SK-N-SH treated with all-trans-retinoic acid at 6 μM for 48 hours (cell line): Measurements from ENCODE around the gene PRR5L.

Source experiments
- ATAC-seq: fragments of 200-7000 bp; cut with Tn5 transposase; 3 replicates; pipeline ENCODE4 v1.9.1; 2020; ENCODE audit warnings: mild to moderate bottlenecking, moderate library complexity
- ARNTL ChIP-seq: fragments of 450-650 bp; formaldehyde crosslinking; IDR thresholded peaks from 2 replicates; pipeline ENCODE4 v1.5.0; 2020; ENCODE audit warnings: low read depth, mild to moderate bottlenecking, moderate library complexity, borderline replicate concordance
- BACH2 ChIP-seq: fragments of 250-450 bp; sonication (Bioruptor Pico); IDR thresholded peaks from 2 replicates; pipeline ENCODE4 v1.9.0; 2021; ENCODE audit warnings: mild to moderate bottlenecking, borderline replicate concordance
- ESRRG ChIP-seq: fragments of 250-450 bp; sonication (Bioruptor Pico); IDR thresholded peaks from 2 replicates; pipeline ENCODE4 v1.6.1; 2021; ENCODE audit warnings: mild to moderate bottlenecking
- ISL1 ChIP-seq: fragments of 250-450 bp; sonication (Bioruptor Pico); IDR thresholded peaks from 2 replicates; pipeline ENCODE4 v2.1.2; 2022; ENCODE audit warnings: mild to moderate bottlenecking, moderate library complexity
- OSR1 ChIP-seq: fragments of 250-450 bp; sonication (Bioruptor Pico); IDR thresholded peaks from 2 replicates; pipeline ENCODE4 v1.8.0; 2022; ENCODE audit warnings: moderate library complexity, mild to moderate bottlenecking, inconsistent platforms
- PPARA ChIP-seq: fragments of 250-450 bp; sonication (Bioruptor Pico); IDR thresholded peaks from 2 replicates; pipeline ENCODE4 v1.5.0; 2020; ENCODE audit warnings: mild to moderate bottlenecking, borderline replicate concordance
- RARB ChIP-seq: fragments of 250-450 bp; sonication (Bioruptor Pico); IDR thresholded peaks from 2 replicates; pipeline ENCODE4 v1.8.0; 2021; ENCODE audit warnings: mild to moderate bottlenecking, moderate library complexity
- SNAI2 ChIP-seq: fragments of 250-450 bp; sonication (Bioruptor Pico); IDR thresholded peaks from 2 replicates; pipeline ENCODE4 v1.5.0; 2020; ENCODE audit warnings: mild to moderate bottlenecking, moderate library complexity
- TCF4 ChIP-seq: fragments of 250-450 bp; sonication (Bioruptor Pico); IDR thresholded peaks from 2 replicates; pipeline ENCODE4 v1.8.0; 2021; ENCODE audit warnings: mild to moderate bottlenecking, moderate library complexity, borderline replicate concordance
- ZC3H10 ChIP-seq: fragments of 250-450 bp; sonication (Bioruptor Pico); IDR thresholded peaks from 2 replicates; pipeline ENCODE4 v1.5.1; 2021; ENCODE audit warnings: mild to moderate bottlenecking, moderate library complexity
- ZFP3 ChIP-seq: fragments of 250-450 bp; sonication (Bioruptor Pico); IDR thresholded peaks from 2 replicates; pipeline ENCODE4 v1.5.0; 2020; ENCODE audit warnings: mild to moderate bottlenecking, moderate library complexity
- ZFP30 ChIP-seq: fragments of 450-650 bp; formaldehyde crosslinking; IDR thresholded peaks from 2 replicates; pipeline ENCODE4 v1.5.0; 2022; ENCODE audit warnings: mild to moderate bottlenecking, moderate library complexity
- ZNF565 ChIP-seq: fragments of 450-650 bp; formaldehyde crosslinking; conservative IDR thresholded peaks from 2 replicates; pipeline ENCODE4 v1.5.0; 2020; ENCODE audit warnings: low read depth, mild to moderate bottlenecking, moderate library complexity
- ZNF70 ChIP-seq: fragments of 450-650 bp; formaldehyde crosslinking; IDR thresholded peaks from 2 replicates; pipeline ENCODE4 v1.5.0; 2020; ENCODE audit warnings: mild to moderate bottlenecking, moderate library complexity
- ZNF8 ChIP-seq: fragments of 450-650 bp; formaldehyde crosslinking; IDR thresholded peaks from 2 replicates; pipeline ENCODE4 v1.5.0; 2020; ENCODE audit warnings: mild to moderate bottlenecking, moderate library complexity
- TF ChIP-seq, protein P1 (sequence below): fragments of 250-450 bp; sonication (Bioruptor Pico); IDR thresholded peaks from 2 replicates; pipeline ENCODE4 v1.5.1; 2021; ENCODE audit warnings: mild to moderate bottlenecking, moderate library complexity
- TF ChIP-seq, protein P2 (sequence below): fragments of 250-450 bp; sonication (Bioruptor Pico); IDR thresholded peaks from 2 replicates; pipeline ENCODE4 v1.8.0; 2021; ENCODE audit warnings: low read depth, mild to moderate bottlenecking, moderate library complexity, borderline replicate concordance
- TF ChIP-seq, protein P3 (sequence below): fragments of 250-450 bp; sonication (Bioruptor Pico); IDR thresholded peaks from 2 replicates; pipeline ENCODE4 v1.8.0; 2020; ENCODE audit warnings: mild to moderate bottlenecking, moderate library complexity, borderline replicate concordance
- TF ChIP-seq, protein P4 (sequence below): fragments of 250-450 bp; sonication (Bioruptor Pico); IDR thresholded peaks from 2 replicates; pipeline ENCODE4 v1.5.1; 2020; ENCODE audit warnings: low read depth, mild to moderate bottlenecking, moderate library complexity
- TF ChIP-seq, protein P5 (sequence below): fragments of 250-450 bp; sonication (Bioruptor Pico); IDR thresholded peaks from 2 replicates; pipeline ENCODE4 v1.5.0; 2020; ENCODE audit warnings: mild to moderate bottlenecking, moderate library complexity

PRR5L gene

DNA sequence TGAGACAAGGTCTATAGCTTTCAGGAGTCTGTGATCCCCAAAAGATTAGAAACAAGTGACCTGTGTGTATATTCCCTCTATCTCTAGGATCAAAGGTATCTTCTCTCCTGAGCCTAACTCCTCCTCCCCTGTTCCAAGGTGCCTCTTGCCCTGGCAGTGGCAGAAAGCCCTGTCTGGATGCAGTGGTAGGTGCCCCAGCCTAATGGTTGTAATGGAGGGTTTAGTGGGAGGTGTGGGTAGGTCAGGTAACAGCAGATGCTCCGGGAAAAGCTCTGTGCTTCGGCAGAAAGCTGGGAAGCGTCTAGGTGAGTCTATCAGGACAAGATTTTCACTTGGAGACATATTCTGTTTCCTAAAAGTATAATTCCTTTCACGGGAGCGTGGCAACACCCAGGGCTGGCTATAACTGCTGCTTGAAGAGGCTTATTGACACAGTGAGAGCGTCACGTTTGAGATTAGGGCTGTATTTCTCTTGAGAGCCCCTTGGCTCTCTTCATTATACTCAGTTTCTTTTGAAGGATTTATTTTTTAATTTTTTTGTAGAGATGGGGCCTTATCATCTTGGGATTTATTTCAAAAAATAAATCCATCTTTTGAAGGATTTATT is 49.5 kb downstream of the PRR5L start:
- TF ChIP-seq ZNF70 (CRISPR knock-in tag): no peak
- TF ChIP-seq, protein P1, sequence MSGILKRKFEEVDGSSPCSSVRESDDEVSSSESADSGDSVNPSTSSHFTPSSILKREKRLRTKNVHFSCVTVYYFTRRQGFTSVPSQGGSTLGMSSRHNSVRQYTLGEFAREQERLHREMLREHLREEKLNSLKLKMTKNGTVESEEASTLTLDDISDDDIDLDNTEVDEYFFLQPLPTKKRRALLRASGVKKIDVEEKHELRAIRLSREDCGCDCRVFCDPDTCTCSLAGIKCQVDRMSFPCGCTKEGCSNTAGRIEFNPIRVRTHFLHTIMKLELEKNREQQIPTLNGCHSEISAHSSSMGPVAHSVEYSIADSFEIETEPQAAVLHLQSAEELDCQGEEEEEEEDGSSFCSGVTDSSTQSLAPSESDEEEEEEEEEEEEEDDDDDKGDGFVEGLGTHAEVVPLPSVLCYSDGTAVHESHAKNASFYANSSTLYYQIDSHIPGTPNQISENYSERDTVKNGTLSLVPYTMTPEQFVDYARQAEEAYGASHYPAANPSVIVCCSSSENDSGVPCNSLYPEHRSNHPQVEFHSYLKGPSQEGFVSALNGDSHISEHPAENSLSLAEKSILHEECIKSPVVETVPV (CRISPR knock-in tag): no peak
- TF ChIP-seq, protein P2, sequence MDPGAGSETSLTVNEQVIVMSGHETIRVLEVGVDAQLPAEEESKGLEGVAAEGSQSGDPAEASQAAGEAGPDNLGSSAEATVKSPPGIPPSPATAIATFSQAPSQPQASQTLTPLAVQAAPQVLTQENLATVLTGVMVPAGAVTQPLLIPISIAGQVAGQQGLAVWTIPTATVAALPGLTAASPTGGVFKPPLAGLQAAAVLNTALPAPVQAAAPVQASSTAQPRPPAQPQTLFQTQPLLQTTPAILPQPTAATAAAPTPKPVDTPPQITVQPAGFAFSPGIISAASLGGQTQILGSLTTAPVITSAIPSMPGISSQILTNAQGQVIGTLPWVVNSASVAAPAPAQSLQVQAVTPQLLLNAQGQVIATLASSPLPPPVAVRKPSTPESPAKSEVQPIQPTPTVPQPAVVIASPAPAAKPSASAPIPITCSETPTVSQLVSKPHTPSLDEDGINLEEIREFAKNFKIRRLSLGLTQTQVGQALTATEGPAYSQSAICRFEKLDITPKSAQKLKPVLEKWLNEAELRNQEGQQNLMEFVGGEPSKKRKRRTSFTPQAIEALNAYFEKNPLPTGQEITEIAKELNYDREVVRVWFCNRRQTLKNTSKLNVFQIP: no peak
- TF ChIP-seq, protein P3, sequence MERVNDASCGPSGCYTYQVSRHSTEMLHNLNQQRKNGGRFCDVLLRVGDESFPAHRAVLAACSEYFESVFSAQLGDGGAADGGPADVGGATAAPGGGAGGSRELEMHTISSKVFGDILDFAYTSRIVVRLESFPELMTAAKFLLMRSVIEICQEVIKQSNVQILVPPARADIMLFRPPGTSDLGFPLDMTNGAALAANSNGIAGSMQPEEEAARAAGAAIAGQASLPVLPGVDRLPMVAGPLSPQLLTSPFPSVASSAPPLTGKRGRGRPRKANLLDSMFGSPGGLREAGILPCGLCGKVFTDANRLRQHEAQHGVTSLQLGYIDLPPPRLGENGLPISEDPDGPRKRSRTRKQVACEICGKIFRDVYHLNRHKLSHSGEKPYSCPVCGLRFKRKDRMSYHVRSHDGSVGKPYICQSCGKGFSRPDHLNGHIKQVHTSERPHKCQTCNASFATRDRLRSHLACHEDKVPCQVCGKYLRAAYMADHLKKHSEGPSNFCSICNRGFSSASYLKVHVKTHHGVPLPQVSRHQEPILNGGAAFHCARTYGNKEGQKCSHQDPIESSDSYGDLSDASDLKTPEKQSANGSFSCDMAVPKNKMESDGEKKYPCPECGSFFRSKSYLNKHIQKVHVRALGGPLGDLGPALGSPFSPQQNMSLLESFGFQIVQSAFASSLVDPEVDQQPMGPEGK (CRISPR knock-in tag): no peak
- TF ChIP-seq SNAI2: no peak
- no peak for TF ChIP-seq PPARA (CRISPR knock-in tag)
- no peak for TF ChIP-seq ZFP30 (CRISPR knock-in tag)
- TF ChIP-seq TCF4 (CRISPR knock-in tag): no peak
- no peak for TF ChIP-seq BACH2 (CRISPR knock-in tag)
- TF ChIP-seq, protein P4, sequence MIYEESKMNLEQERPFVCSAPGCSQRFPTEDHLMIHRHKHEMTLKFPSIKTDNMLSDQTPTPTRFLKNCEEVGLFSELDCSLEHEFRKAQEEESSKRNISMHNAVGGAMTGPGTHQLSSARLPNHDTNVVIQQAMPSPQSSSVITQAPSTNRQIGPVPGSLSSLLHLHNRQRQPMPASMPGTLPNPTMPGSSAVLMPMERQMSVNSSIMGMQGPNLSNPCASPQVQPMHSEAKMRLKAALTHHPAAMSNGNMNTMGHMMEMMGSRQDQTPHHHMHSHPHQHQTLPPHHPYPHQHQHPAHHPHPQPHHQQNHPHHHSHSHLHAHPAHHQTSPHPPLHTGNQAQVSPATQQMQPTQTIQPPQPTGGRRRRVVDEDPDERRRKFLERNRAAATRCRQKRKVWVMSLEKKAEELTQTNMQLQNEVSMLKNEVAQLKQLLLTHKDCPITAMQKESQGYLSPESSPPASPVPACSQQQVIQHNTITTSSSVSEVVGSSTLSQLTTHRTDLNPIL (CRISPR knock-in tag): no peak
- no peak for TF ChIP-seq ZC3H10 (CRISPR knock-in tag)
- TF ChIP-seq ISL1: no peak
- TF ChIP-seq ZFP3: no peak
- TF ChIP-seq OSR1 (CRISPR knock-in tag): no peak
- TF ChIP-seq, protein P5, sequence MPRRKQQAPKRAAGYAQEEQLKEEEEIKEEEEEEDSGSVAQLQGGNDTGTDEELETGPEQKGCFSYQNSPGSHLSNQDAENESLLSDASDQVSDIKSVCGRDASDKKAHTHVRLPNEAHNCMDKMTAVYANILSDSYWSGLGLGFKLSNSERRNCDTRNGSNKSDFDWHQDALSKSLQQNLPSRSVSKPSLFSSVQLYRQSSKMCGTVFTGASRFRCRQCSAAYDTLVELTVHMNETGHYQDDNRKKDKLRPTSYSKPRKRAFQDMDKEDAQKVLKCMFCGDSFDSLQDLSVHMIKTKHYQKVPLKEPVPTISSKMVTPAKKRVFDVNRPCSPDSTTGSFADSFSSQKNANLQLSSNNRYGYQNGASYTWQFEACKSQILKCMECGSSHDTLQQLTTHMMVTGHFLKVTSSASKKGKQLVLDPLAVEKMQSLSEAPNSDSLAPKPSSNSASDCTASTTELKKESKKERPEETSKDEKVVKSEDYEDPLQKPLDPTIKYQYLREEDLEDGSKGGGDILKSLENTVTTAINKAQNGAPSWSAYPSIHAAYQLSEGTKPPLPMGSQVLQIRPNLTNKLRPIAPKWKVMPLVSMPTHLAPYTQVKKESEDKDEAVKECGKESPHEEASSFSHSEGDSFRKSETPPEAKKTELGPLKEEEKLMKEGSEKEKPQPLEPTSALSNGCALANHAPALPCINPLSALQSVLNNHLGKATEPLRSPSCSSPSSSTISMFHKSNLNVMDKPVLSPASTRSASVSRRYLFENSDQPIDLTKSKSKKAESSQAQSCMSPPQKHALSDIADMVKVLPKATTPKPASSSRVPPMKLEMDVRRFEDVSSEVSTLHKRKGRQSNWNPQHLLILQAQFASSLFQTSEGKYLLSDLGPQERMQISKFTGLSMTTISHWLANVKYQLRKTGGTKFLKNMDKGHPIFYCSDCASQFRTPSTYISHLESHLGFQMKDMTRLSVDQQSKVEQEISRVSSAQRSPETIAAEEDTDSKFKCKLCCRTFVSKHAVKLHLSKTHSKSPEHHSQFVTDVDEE: no peak
- no peak for TF ChIP-seq ESRRG (CRISPR knock-in tag)
- no peak for TF ChIP-seq RARB (CRISPR knock-in tag)
- TF ChIP-seq ARNTL: no peak
- no peak for TF ChIP-seq ZNF565
- TF ChIP-seq ZNF8 (CRISPR knock-in tag): no peak
- no peak for ATAC-seq

DNA sequence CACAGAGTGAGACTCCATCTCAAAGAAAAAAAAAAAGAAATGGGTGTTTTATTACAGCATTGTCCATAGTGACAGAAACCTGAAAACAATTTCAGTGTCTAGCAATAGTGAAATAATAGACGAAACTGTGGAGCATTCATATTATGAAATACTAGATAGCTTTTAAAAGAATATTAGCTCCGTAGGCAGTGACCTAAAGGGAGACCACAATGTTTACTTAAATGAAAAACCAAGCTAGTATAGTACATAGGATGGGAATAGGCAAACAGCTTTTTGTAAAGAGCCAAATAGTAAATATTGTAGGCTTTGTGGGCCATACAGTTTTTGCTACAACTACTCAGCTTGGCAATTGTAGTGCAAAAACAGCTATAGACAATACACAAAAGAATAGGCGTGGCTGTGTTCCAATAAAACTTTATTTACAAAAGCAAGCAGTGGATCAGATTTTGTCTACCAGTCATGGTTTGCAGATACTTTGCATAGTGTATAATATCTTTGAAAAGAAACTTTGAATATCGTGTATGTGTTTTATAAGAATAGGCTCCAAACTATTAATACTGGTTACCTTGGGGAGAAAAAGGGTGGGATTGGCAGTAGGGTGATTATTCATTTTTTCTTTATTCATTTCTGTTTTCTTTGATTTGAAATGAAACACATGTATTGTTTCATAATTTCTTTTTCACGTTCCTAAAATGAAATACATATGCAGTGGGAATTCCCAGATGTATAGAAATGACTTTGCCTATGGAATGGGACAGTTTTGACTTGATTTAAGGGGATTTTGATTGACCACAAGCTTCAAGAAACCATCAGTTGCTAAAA is 50.7 kb downstream of the PRR5L start:
- ATAC-seq: no peak
- TF ChIP-seq, protein P4 (CRISPR knock-in tag): no peak
